Body of pancreas (tissue), 4 donors: ENCODE results near the gene MAP3K2. TPM values are rescaled to one million over a fixed set of nuclear protein-coding genes. Genes with fewer than 3 reads are reported as not detected.

Source experiments
- ATAC-seq: fragments of 150-250 bp; one replicate; pipeline ENCODE4 v1.9.1; 2016
- DNase-seq, 4 donors: peaks; one replicate each; pipeline ENCODE4 v3.0.0-alpha.2; 2019
- H3K27ac ChIP-seq, 4 donors: fragments of 200-600 bp; sonication (generic); 1 replicate in 3 of 4; 2 replicates in 1 of 4; pipeline versions ENCODE4 v1.5.1 to v1.6.1; 2016 to 2019; ENCODE audit warnings: mild to moderate bottlenecking in 1 of 4, mixed read lengths in 1 of 4, moderate library complexity in 1 of 4
- H3K27me3 ChIP-seq, 2 donors: fragments of 200-600 bp; sonication (generic); one replicate each; pipeline ENCODE4 v1.6.0; 2016; ENCODE audit warnings: mild to moderate bottlenecking in 1 of 2
- H3K36me3 ChIP-seq, 2 donors: fragments of 200-600 bp; sonication (generic); replicated peaks in 1 of 2; 2 replicates each; pipeline ENCODE4 v1.5.1; 2016; ENCODE audit warnings: low read depth in 2 of 2; ENCODE audit not compliant: insufficient read depth in 1 of 2
- H3K4me1 ChIP-seq: fragments of 200-600 bp; sonication (generic); one replicate; pipeline ENCODE4 v1.6.0; 2016
- H3K4me3 ChIP-seq, 2 donors: fragments of 200-600 bp; sonication (generic); 1 replicate in 1 of 2; 2 replicates in 1 of 2; pipeline ENCODE4 v1.5.1; 2016 to 2019
- H3K9me3 ChIP-seq, 3 donors: fragments of 200-600 bp; sonication (generic); 1 replicate in 2 of 3; 2 replicates in 1 of 3; pipeline ENCODE4 v1.5.1; 2016
- CTCF ChIP-seq, 7 experiments: fragments of 450-650 bp in 4 of 7; fragments of 200-600 bp in 3 of 7; sonication (generic) in 3 of 7; IDR thresholded peaks; one replicate each; pipeline ENCODE4 v1.5.1; 2016 to 2019; ENCODE audit warnings: antibody characterized with exemption in 7 of 7
- POLR2A ChIP-seq, 3 donors: fragments of 450-650 bp; IDR thresholded peaks; one replicate each; pipeline ENCODE4 v1.6.1; 2016; ENCODE audit warnings: antibody characterized with exemption in 3 of 3, mild to moderate bottlenecking in 2 of 3
- WGBS, 2 donors: methylation state at CpG; one replicate each; pipeline ENCODE4 v1.1.5; 2017; 5-methylcytosine and 5-hydroxymethylcytosine counted together
- intact Hi-C: fragments of 100-400 bp; cut with DNase I; formaldehyde crosslinking; loops from one replicate; pipeline ENCODE4 v1.15.1; 2023
- total RNA-seq, 2 donors: library from RNA; depleted of rRNA; stranded (reverse); fragments of >200 nt; gene quantifications; one replicate each; pipeline ENCODE4 v1.1.0, GENCODE V29; 2016

MAP3K2 gene
- total RNA-seq, 2 donors from 2014 or later = 27.8 to 35.3 TPM

- peaks cover 13% of the 10 kb centered on the region for H3K4me1 ChIP-seq
- DNase-seq (no peak), ATAC-seq (no peak)
- H3K36me3 ChIP-seq = no peaks in the 10 kb centered on the region
- peaks cover 4 to 10% of the 10 kb centered on the region in 2 donors for H3K27me3 ChIP-seq
- intact Hi-C loops = no loop called here
- WGBS, 2 donors = 77 to 79% methylated on average over 1 of the region's 1 CpG
- no peak overlapping the region for H3K27ac ChIP-seq
- TF ChIP-seq POLR2A (IDR thresholded peaks at IDR 0.05) (no peak), CTCF (IDR thresholded peaks at IDR 0.05) (peak in 2 of 7 experiments; percentile 16 to 20)
- H3K4me3 ChIP-seq = no peak overlapping the region
- H3K9me3 ChIP-seq = no peaks in the 10 kb centered on the region
Measured at GRCh38 chr2:127423880-127424279, 36.1 kb upstream of the MAP3K2 start.

- ATAC-seq (peak; percentile 44), DNase-seq (peak in 2 of 4 donors; percentile 43 to 56)
- Histone ChIP-seq H3K27ac (no peak overlapping the region), H3K9me3 (no peaks in the 10 kb centered on the region), H3K4me3 (no peak overlapping the region), H3K4me1 (peaks cover 13% of the 10 kb centered on the region), H3K27me3 (peaks cover 4 to 10% of the 10 kb centered on the region in 2 donors), H3K36me3 (no peaks in the 10 kb centered on the region)
- TF ChIP-seq POLR2A (IDR thresholded peaks at IDR 0.05) (no peak), CTCF (IDR thresholded peaks at IDR 0.05) (no peak)
- WGBS, 2 donors = 2 to 6% methylated on average over 11 to 26 of the region's 29 CpGs
- intact Hi-C loops = no loop called here
Measured at GRCh38 chr2:127423478-127423843, 35.7 kb upstream of the MAP3K2 start.

GRCh38 chr2:127422559-127423477 lies 35.0 kb upstream of the MAP3K2 start:
- peak; percentile 39 for ATAC-seq
- H3K27me3 ChIP-seq = peaks cover 4 to 10% of the 10 kb centered on the region in 2 donors
- no peaks in the 10 kb centered on the region for H3K36me3 ChIP-seq
- no peak overlapping the region for H3K27ac ChIP-seq
- WGBS, 2 donors = 6% methylated on average over 48 of the region's 73 CpGs; no CpG with 5 or more reads in 1 of the 2 donors
- peak in 1 of 4 donors; percentile 33 for DNase-seq
- TF ChIP-seq CTCF (IDR thresholded peaks at IDR 0.05) (no peak), POLR2A (IDR thresholded peaks at IDR 0.05) (no peak)
- H3K9me3 ChIP-seq = no peaks in the 10 kb centered on the region
- no peak overlapping the region for H3K4me3 ChIP-seq
- peaks cover 13% of the 10 kb centered on the region for H3K4me1 ChIP-seq
- intact Hi-C loops = no loop called here

- Histone ChIP-seq H3K27ac (no peak overlapping the region), H3K4me1 (peaks cover 13% of the 10 kb centered on the region), H3K27me3 (peaks cover 4 to 10% of the 10 kb centered on the region in 2 donors), H3K36me3 (no peaks in the 10 kb centered on the region), H3K4me3 (no peak overlapping the region), H3K9me3 (no peaks in the 10 kb centered on the region)
- no peak for ATAC-seq
- TF ChIP-seq CTCF (IDR thresholded peaks at IDR 0.05) (no peak), POLR2A (IDR thresholded peaks at IDR 0.05) (no peak)
- intact Hi-C loops = no loop called here
- DNase-seq = no peak
- 60 to 75% methylated on average over 11 to 15 of the region's 16 CpGs for WGBS, 2 donors
Measured at GRCh38 chr2:127421871-127422558, 34.2 kb upstream of the MAP3K2 start.
